ENCODE measurements around the gene CCDC112.

Gene CCDC112

DNA sequence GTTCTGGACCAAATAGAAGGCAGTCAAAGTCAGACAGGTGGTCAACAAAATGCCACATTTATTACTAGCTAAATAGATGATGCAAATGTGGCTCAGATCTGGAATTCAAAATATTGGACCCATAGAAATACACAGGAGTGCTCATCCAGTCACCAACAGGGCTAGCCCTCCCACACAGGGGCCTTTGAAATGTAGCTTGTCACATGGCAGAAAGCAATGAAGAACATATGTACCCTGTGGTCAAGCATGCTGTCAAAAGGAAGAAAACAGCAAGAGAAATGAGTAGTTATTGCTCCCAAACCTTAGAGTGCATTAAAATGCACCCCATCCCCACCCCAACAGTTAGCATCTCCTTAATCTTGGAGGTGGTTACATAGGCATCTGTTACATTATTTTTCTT lies 20.9 kb upstream of the CCDC112 start:
- no peak for DNase-seq

GRCh38 chr5:115313632-115314031 lies 17.2 kb upstream of the CCDC112 start:
- DNase-seq: no peak

- DNase-seq: no peak
Observed at GRCh38 chr5:115313052-115313451, 16.6 kb upstream of the CCDC112 start.

DNA sequence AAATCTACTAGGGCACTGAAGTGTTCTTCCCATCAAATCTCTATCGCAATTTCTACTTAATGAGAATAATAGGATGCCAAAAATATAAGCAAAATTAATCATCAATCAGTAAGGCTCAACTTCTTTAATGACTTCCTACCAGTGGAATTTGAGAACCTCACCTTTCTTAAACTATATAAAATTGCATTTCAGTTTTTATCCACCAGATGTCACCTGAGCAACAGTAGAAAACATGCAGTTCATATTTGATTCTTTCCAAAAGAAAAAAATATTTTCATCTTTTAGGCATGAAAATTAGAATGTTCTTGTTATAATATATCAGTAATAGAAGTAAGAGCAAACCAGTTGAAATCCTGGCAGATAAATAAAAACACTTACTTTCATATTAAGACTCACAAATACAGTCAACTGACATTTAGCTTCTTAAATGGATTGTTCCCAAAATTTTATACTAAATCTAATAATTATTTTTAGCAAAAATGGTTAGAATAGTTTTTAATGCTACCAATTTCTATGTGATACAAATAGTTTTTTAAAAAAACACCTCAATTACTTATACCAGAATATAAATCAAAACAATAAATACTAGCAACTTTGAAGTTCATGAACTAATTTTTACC lies 13.4 kb upstream of the CCDC112 start:
- no peak for DNase-seq

DNA sequence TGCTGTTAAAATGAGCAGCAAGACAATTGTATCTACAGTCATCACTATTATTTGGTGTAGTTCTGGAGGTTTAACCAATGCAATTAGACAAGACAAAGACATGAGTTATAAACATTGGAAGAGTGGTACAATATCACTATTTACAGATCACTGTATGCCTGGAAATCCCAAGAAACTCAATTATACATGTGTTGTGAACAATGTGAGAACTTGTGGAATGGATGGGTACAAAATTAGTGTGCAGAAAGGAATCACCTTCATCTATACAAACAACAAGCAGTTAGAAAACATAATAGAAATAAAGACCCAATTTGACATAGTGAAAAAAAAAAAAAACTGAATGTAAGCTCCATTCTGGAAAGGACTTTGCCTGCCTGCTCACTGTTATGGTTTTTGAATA lies 12.4 kb upstream of the CCDC112 start:
- no peak for DNase-seq

DNA sequence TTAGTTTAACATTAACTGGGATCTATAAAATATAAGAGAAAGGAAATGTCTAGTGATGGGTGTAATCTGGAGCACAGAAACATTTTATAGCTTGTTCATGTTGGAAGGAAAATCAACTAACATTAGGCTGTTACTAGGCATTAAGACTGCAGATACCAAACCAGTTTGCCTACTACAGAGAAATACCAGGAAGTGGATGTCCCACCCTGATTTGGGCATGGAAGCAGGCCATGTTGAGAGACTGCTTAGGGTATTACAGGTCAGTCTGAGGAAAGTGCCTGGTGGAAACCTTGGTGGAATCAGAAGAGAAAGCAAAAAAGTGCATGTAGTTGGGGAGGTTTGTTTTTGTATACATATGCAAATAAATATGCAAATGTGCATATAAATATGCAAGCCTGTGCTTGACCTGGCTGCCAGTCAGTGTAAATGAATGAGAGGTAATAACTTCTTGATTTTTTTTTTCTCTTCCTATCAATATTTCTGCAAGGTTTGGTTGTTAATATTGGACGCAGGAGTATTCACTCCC lies 9.6 kb upstream of the CCDC112 start:
- DNase-seq: no peak

DNA sequence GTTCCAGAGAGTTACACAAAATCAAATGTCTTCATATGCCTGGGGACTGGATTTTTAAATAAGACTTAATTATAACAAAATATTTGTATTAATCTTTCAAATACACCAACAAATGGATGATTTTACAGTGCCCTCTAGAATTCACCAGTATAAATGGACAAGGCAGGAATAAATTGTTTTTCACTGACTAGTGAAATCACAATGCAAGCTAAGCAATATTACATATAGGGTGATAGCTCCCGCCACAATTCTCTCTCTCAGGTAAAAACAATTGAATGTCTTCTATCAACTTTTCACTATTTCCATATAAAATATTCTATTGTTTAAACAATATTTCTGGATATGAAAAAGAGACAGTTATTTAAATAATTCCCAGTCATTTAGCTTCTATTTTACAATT lies 8.0 kb upstream of the CCDC112 start:
- no peak for DNase-seq

DNA sequence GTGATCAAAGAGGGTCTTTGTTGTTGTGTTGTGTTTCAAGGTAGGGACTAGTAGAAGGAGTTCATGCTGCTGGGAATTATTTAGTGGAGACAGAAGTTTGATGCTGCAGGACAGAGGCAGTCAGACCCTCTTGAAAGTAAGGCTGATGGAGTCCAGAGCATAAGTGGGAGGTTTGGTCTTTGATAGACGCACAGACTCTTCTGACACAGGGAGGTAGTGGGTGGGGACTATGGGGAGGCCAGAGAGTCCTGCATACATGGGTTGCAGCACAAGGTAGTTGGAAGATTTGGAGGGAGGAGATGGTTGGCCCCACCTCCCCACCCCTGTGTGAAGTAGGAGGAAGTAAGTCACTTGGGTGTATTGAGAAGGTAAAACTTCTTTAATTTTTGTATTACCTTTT lies 2.4 kb upstream of the CCDC112 start:
- no peak for DNase-seq

DNA sequence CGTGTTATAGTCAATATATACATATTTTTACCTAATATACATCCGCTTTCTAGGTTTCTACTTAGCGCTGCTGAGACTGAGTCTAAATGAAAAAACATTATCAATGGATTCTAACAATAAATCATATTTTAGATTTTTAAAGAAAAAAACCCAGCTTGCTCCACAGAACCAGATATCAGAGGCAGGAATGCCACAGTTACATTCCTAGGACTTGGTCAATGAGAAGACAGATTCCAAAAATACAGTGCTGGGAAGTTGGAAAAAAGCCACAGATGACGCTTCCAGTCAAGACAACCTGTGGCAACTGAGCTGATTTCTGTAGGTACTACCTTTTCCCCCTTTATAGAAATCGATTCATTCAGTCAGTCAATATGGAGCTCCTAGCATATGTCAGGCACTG lies 577 bp upstream of the CCDC112 start:
- DNase-seq: no peak

GRCh38 chr5:115295777-115296123 lies 704 bp downstream of the CCDC112 start:
- DNase-seq: no peak

GRCh38 chr5:115291397-115291796 lies 5.1 kb downstream of the CCDC112 start:
- DNase-seq: no peak

DNA sequence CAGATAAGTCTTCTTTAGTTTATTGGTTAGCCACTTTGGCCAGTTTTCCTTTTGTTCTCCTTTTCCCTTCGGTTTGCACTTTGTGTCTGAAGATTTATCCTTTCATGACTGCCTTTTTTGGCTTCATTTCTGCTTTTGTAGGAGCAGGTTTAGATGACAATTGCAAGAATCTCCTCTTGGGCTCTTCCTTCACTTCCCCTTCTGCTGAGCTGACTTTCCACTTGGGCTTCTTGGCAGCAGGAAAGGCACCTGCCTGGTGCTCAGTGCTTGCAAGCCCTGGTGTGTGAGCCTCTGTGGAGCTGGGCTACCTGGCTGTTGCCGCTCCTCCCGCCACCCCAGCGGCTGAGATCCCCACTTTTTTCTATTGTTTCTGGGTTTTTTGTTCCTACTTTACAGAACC lies 7.3 kb downstream of the CCDC112 start:
- no peak for DNase-seq

DNA sequence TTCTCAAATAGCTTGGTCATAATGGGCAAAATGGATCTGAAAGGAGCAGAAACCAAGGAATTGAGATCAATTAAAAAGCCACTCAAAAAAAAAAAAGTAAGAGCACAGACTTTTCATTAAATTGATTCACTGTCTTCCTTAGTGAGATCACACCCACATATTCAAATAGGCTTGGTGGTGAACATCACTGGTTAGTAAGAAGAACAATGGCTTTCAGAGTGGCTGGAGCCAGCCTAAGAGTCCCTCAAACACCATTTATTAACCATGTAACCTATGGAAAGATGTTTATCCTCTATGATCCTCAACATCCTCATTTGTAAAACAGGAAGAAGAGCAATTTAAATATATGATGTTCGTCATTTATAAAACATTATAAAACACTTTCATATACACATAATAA lies 12.4 kb downstream of the CCDC112 start:
- DNase-seq: no peak

- DNase-seq: no peak
Observed at GRCh38 chr5:115282131-115282530, 14.3 kb downstream of the CCDC112 start.

- DNase-seq: no peak
Observed at GRCh38 chr5:115274584-115274983, 21.9 kb downstream of the CCDC112 start.

GRCh38 chr5:115272297-115272958 lies 24.0 kb downstream of the CCDC112 start:
- DNase-seq: no peak

DNA sequence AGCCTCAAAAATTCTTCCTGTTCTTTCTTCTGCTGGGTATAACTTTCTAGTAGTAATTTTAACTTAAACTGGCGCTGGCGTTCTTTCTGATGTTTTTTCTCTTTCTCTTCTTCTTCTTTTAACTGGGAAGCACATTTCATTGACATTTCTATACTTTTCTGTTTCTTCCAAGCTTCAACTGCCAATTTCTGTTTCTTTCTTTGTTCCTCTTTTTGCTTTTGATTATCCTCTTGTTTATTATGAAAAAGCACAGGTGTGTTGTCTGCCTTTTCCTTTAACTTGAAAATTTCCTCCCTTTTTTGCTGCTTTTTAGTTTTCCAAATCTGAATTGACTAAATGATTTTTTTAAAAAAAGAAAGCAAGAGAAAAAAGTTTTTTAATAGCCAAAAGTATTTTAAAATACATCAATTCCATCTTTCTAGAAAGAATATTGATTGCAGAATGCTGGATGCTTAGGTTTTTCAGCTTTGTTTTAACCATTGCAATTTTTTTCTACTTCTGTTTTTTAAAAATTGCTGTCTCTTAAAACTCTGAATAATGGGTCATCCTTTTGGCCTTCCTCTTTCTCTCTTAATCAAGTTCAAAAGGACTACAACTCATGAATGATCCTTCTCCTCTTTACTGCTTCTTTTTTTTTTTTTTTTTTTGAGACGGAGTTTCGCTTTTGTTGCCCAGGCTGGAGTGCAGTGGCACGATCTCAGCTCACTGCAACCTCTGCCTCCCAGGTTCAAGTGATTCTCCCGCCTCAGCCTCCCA lies 25.0 kb downstream of the CCDC112 start:
- no peak for DNase-seq

GRCh38 chr5:115267617-115268016 lies 28.8 kb downstream of the CCDC112 start:
- DNase-seq: no peak

- DNase-seq: no peak
Observed at GRCh38 chr5:115265220-115265619, 31.2 kb downstream of the CCDC112 start.

DNA sequence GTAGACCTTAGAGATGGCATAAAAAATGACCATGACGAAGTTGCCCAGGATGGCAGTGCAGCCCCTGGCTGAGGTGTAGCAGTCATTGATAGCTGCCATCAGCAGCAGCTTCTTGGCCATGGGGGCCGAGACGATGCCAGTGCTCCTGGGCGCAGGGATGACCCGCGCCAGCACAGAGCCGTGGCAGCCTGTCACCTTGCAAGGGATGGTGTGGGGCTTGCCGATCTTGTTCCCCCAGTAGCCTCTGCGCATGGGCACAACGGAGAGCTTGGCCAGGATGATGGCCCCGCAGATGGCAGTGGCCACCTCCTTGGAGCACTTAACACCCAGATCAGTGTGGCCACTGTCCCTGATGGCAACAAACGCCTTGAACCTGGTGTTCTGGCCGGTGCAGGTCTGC lies 31.7 kb downstream of the CCDC112 start:
- DNase-seq: no peak

GRCh38 chr5:115263078-115263380 lies 33.4 kb downstream of the CCDC112 start:
- DNase-seq: no peak

- peak; percentile 61 for DNase-seq
Observed at GRCh38 chr5:115262321-115263077, 34.0 kb downstream of the CCDC112 start, which contains the start of gene PGGT1B. Gene PGGT1B, minus strand, starts transcription at chr5:115262877. Its CDS starts 26 bp downstream, at chr5:115262851.

DNA sequence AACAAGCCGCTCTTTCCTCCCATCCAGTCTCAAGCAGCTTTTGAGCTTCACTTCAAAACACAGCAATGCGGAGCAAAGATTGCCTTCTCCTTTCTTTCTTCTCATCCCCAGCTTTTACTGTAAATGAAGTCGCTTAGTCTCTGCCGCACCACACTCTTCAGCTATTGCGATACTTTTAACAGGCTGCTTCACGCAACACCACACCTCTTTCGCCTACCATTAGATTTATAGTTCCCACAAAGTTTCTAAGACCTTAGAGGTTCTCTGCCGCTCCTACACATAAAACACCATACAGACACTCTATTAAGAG lies 34.5 kb downstream of the CCDC112 start:
- DNase-seq: no peak

- no peak for DNase-seq
Observed at GRCh38 chr5:115260248-115260647, 36.2 kb downstream of the CCDC112 start.
